Neural progenitor cell (in vitro differentiated cells): ENCODE results near the gene TEX2.

Source experiments
- CTCF ChIP-seq: fragments of 200-600 bp; sonication (generic); IDR thresholded peaks from 2 replicates; pipeline ENCODE4 v1.5.1; 2017; ENCODE audit warnings: antibody characterized with exemption, mild to moderate bottlenecking
- EZH2 ChIP-seq: fragments of 200-600 bp; sonication (generic); IDR thresholded peaks from 2 replicates; pipeline ENCODE4 v1.6.1; 2017; ENCODE audit warnings: antibody characterized with exemption, mild to moderate bottlenecking, moderate library complexity

GRCh38 chr17:64149196-64149595 is 113.9 kb downstream of the TEX2 start:
- no peak for TF ChIP-seq CTCF
- TF ChIP-seq EZH2, result no peak
